Stomach smooth muscle (tissue), 2 donors: ENCODE data around the gene SCT.

Source experiments
- H3K27ac ChIP-seq: one replicate; pipeline ENCODE4 v1.7.0; 2013; ENCODE audit warnings: mild to moderate bottlenecking, low read length, inconsistent platforms
- H3K27me3 ChIP-seq, 2 donors: one replicate each; pipeline ENCODE4 v1.7.0; 2013; ENCODE audit warnings: low read length in 2 of 2; ENCODE audit not compliant: insufficient read depth in 2 of 2, control insufficient read depth in 1 of 2
- H3K36me3 ChIP-seq, 2 donors: one replicate each; pipeline ENCODE4 v1.7.0; 2013; ENCODE audit warnings: low read length in 2 of 2; ENCODE audit not compliant: control insufficient read depth in 2 of 2, insufficient read depth in 2 of 2
- H3K4me1 ChIP-seq: one replicate; pipeline ENCODE4 v1.7.0; 2013; ENCODE audit warnings: low read length; ENCODE audit not compliant: control insufficient read depth, insufficient read depth
- H3K4me3 ChIP-seq, 2 donors: one replicate each; pipeline ENCODE4 v1.7.0; 2013; ENCODE audit warnings: low read length in 2 of 2
- H3K9ac ChIP-seq, 2 donors: one replicate each; pipeline ENCODE4 v1.7.0; 2013; ENCODE audit warnings: low read length in 2 of 2, mild to moderate bottlenecking in 1 of 2
- H3K9me3 ChIP-seq, 2 donors: one replicate each; pipeline ENCODE4 v1.7.0; 2013; ENCODE audit warnings: low read length in 2 of 2; ENCODE audit not compliant: control insufficient read depth in 2 of 2
- donor health status: healthy.
- donor health status: Pancreatic carcinoma.

Gene SCT

GRCh38 chr11:643366-643765, 16.4 kb upstream of the SCT start:
- Histone ChIP-seq H3K36me3 (peaks cover 5 to 7% of the 10 kb centered on the region in 2 donors), H3K4me1 (peaks cover 6% of the 10 kb centered on the region), H3K9me3 (no peaks in the 10 kb centered on the region), H3K9ac (no peak overlapping the region), H3K4me3 (no peak overlapping the region), H3K27ac (no peak overlapping the region), H3K27me3 (peaks cover 0 to 3% of the 10 kb centered on the region in 2 donors)

DNA sequence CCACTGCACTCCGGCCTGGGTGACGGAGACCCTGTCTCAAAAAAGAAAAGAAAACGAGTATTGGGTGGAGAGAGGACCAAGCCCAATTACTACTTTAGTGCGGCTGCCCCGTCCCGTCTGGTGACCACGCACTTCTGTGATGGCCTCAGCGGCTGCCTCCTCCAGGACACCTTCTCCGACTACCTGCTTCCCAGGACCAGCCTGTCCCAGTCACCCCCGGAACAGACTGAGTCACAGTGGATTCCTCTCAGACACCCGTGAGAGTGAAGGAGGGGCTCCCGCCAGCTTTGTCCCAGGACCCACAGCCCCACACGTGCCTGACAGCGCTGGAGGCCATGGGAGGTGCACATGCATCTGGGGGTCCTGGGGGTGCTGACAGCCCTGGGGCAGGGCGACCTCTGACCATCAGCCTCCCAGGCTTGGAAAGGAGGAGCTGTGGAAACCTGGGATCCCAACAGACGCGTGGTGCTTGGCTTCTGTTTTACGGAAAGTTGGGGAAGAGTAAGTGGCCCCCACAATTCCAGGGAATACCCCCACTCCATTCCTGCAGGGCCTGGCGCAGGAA, 14.9 kb upstream of the SCT start:
- Histone ChIP-seq H3K36me3 (peaks cover 4 to 7% of the 10 kb centered on the region in 2 donors), H3K27ac (no peak overlapping the region), H3K9ac (no peak overlapping the region), H3K4me1 (peaks cover 15% of the 10 kb centered on the region), H3K9me3 (no peaks in the 10 kb centered on the region), H3K4me3 (no peak overlapping the region), H3K27me3 (peaks cover 7 to 15% of the 10 kb centered on the region in 2 donors)

DNA sequence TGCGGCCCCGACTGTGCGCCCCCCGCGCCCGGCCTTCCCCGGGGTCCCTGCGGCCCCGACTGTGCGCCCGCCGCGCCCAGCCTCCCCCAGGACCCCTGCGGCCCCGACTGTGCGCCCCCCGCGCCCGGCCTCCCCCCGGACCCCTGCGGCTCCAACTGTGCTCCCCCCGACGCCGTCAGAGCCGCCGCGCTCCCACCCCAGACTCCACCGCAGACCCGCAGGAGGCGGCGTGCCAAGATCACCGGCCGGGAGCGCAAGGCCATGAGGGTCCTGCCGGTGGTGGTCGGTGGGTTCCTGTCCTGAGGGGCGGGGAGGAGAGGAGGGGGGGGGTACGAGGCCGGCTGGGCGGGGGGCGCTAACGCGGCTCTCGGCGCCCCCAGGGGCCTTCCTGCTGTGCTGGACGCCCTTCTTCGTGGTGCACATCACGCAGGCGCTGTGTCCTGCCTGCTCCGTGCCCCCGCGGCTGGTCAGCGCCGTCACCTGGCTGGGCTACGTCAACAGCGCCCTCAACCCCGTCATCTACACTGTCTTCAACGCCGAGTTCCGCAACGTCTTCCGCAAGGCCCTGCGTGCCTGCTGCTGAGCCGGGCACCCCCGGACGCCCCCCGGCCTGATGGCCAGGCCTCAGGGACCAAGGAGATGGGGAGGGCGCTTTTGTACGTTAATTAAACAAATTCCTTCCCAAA, 13.2 kb upstream of the SCT start:
- Histone ChIP-seq H3K36me3 (peaks cover 4 to 7% of the 10 kb centered on the region in 2 donors), H3K4me3 (no peak overlapping the region), H3K27me3 (peaks cover 7 to 18% of the 10 kb centered on the region in 2 donors)

GRCh38 chr11:639332-639955, 12.5 kb upstream of the SCT start:
- peaks cover 18% of the 10 kb centered on the region for H3K4me1 ChIP-seq
- no peak overlapping the region for H3K27ac ChIP-seq
- no peak overlapping the region for H3K9ac ChIP-seq
- H3K36me3 ChIP-seq, result peaks cover 4 to 6% of the 10 kb centered on the region in 2 donors
- H3K9me3 ChIP-seq, result no peaks in the 10 kb centered on the region
- no peak overlapping the region for H3K4me3 ChIP-seq
- peaks cover 7 to 18% of the 10 kb centered on the region in 2 donors for H3K27me3 ChIP-seq

More for the DNA sequence above, 13.2 kb upstream of the SCT start:
- Histone ChIP-seq H3K27ac (no peak overlapping the region), H3K9ac (no peak overlapping the region), H3K9me3 (no peaks in the 10 kb centered on the region), H3K4me1 (peaks cover 18% of the 10 kb centered on the region)

GRCh38 chr11:638631-639331, 11.8 kb upstream of the SCT start:
- H3K27me3 ChIP-seq, result peaks cover 7 to 18% of the 10 kb centered on the region in 2 donors

DNA sequence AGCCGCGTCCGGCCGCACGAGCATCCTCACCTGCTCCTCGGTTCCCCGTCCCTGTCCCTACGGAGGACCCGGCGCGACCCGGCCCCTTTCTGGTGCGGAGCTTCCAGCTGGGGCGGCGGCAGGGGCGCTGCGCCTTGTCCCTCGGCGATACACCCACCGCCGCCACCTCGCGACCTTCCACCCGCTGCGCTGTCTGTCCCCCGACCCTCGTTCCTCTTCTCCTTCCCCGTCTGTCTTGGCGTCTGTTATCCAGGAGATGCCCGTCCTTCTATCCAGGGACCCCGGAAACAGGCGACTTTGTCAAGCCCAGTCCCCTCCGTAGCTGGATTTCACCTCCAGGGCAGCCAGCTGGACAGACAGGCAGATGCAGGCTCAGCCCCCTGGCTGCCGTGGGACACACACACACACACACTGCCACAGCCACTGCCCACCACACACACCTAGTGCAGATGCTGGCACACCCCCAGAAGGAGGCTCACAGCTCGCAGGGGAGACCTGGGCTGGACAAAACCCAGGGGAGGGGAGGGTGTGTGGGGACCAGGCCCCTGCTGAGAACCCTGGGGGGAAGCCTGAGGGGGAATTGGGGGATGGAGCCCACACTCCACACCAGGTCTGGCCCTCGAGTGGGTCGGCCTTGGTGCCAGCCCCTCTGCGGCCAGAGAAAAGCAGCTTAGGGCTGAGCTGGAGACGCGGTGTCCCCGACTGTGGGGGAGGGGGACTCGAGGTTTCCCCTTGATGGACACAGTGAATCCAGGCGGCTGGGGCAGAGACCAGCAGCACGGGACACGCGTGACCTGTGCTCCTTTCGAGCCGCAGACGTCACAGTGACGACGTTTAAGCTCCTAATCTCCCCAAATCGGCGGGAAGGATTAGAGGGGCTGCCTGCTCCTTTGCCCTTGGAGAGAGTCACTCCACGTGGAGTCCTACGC, 10.9 kb upstream of the SCT start:
- H3K4me3 ChIP-seq, result peak overlapping the region in 1 of 2 donors; percentile 58

More at GRCh38 chr11:638631-639331, 11.8 kb upstream of the SCT start:
- no peak overlapping the region for H3K4me3 ChIP-seq
- no peaks in the 10 kb centered on the region for H3K9me3 ChIP-seq
- H3K9ac ChIP-seq, result no peak overlapping the region
- peaks cover 18% of the 10 kb centered on the region for H3K4me1 ChIP-seq
- peaks cover 4% of the 10 kb centered on the region in 2 donors for H3K36me3 ChIP-seq
- no peak overlapping the region for H3K27ac ChIP-seq

GRCh38 chr11:637333-637592, 10.3 kb upstream of the SCT start:
- Histone ChIP-seq H3K27me3 (peaks cover 7 to 18% of the 10 kb centered on the region in 2 donors), H3K9me3 (no peaks in the 10 kb centered on the region), H3K9ac (no peak overlapping the region), H3K36me3 (peaks cover 3 to 4% of the 10 kb centered on the region in 2 donors), H3K27ac (no peak overlapping the region), H3K4me3 (peak overlapping the region in 1 of 2 donors; percentile 58), H3K4me1 (peaks cover 18% of the 10 kb centered on the region)

More for the DNA sequence above, 10.9 kb upstream of the SCT start:
- Histone ChIP-seq H3K27me3 (peaks cover 7 to 18% of the 10 kb centered on the region in 2 donors), H3K27ac (no peak overlapping the region), H3K9ac (no peak overlapping the region), H3K36me3 (peaks cover 4% of the 10 kb centered on the region in 2 donors), H3K4me1 (peaks cover 18% of the 10 kb centered on the region), H3K9me3 (no peaks in the 10 kb centered on the region)

GRCh38 chr11:636511-637332, 9.7 kb upstream of the SCT start, which contains the start of gene DRD4:
Gene DRD4 (plus strand): TSS chr11:637269. CDS start chr11:637305, 36 bp downstream.
- Histone ChIP-seq H3K4me3 (peak within 1 kb of the TSS in 1 of 2 donors; percentile 58), H3K27ac (no peak within 1 kb of the TSS), H3K9me3 (no peaks in the 10 kb centered on the region), H3K36me3 (no peaks in the 10 kb centered on the region), H3K27me3 (peaks cover 7 to 18% of the 10 kb centered on the region in 2 donors), H3K4me1 (peaks cover 18% of the 10 kb centered on the region), H3K9ac (no peak within 1 kb of the TSS)

DNA sequence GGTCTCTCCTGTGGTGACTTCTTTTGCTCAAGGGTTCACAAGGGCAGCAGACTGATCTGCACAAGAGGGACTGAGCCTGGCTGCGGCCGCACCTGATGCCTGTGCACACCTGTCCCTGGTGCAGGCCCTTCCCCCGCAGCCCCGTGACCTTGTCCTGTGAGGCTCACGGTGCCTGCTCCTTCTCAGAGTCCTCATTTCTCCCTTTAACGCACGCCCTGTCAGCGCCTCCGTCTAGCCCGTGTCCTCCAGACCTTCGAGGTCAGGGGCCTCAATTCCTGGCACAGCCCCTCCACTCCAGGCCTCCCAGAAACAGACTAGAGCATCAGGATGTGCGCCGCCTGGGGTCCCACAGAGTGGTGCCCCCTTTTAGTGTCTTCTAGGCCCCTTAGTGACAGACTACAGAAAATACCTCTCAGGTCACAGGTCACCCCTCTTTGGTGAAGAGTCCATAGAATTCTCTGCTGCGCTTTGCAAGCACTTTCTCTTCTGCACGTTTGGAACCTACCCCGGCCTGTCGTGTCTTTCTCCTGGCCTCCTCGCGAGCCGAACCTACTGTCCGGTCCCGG, 9.0 kb upstream of the SCT start:
- H3K27me3 ChIP-seq, result peaks cover 7 to 18% of the 10 kb centered on the region in 2 donors

More for the DNA sequence above, 9.0 kb upstream of the SCT start:
- Histone ChIP-seq H3K36me3 (no peaks in the 10 kb centered on the region), H3K9ac (no peak overlapping the region), H3K9me3 (no peaks in the 10 kb centered on the region), H3K27ac (no peak overlapping the region), H3K4me3 (no peak overlapping the region), H3K4me1 (peaks cover 18% of the 10 kb centered on the region)
